Measurements from ENCODE around the gene TRPM3.

- no peak for TF ChIP-seq POLR2A (IDR thresholded peaks at IDR 0.05)
- no peak for TF ChIP-seq CTCF (IDR thresholded peaks at IDR 0.05)
- TF ChIP-seq POLR2AphosphoS5 (IDR thresholded peaks at IDR 0.05), result no peak
- no peak for TF ChIP-seq EP300 (IDR thresholded peaks at IDR 0.05)
Measured at GRCh38 chr9:70673844-70674243, 447.6 kb downstream of the TRPM3 start.
